Activated CD8-positive, alpha-beta memory T cell treated with anti-CD3 and anti-CD28 coated beads for 1 hour (primary cell): ENCODE results near the gene BMERB1.
"Not testable (repeated sequence)": the region's sequence is repeated elsewhere in the genome, so short reads cannot be mapped to it uniquely, and the experiment has no call there.

ENCODE experiments used
- DNase-seq, 2 donors: peaks; one replicate each; pipeline ENCODE4 v3.0.0-alpha.2; 2020; ENCODE audit warnings: low read depth in 1 of 2; ENCODE audit errors: extremely low read depth in 1 of 2

Gene BMERB1

DNA sequence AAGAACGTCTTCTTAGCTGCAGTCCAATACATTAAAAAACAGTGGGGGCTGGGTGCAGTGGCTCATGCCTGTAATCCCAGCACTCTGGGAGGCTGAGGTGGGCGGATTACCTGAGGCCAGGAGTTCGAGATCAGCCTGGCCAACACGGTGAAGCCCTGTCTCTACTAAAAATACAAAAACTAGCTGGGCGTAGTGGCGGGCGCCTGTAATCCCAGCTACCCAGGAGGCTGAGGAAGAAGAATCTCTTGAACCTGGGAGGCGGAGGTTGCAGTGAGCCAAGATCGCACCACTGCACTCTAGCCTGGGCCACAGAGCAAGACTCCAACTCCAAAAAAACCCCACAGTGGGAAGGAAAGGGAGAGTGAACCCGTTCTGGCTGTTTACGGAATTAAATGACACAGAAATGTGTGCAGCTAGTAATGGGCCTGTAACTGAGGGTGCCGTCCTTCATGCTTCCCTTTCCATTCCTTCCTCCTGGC is 172.9 kb downstream of the BMERB1 start:
- DNase-seq = not testable (repeated sequence)

DNA sequence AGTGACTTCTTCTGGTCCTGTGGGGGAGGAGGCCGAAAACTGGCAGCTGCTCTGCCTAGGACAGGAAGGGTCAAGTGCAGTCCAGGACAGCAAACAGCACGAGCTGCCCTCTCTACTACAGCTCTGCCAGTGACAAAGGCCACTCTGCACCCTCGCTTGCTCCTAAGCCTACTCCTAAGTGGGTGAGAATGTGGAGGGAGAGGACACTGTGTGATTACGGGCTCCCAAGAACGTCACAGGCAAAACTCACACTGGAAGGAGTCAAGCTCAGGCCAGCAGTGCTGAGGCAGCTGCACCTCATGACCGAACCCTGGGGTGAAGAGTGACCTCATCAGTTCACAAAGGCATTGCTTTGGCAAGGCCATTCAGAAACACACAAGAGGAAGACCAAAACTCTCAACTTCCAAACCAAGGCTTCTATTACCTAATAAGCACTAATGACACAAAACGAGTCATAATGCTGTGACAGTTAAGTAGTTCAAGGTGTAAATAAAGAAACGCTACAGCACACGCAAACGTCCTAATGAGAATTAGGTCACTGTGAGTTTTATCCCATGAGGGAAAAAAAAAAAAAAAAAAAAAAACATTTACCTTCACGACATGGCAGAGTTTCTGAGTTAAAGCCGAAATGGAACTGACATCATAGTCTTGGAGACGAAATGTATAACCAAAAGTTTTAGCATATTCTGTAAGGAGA is 173.5 kb downstream of the BMERB1 start:
- DNase-seq = no peak

DNA sequence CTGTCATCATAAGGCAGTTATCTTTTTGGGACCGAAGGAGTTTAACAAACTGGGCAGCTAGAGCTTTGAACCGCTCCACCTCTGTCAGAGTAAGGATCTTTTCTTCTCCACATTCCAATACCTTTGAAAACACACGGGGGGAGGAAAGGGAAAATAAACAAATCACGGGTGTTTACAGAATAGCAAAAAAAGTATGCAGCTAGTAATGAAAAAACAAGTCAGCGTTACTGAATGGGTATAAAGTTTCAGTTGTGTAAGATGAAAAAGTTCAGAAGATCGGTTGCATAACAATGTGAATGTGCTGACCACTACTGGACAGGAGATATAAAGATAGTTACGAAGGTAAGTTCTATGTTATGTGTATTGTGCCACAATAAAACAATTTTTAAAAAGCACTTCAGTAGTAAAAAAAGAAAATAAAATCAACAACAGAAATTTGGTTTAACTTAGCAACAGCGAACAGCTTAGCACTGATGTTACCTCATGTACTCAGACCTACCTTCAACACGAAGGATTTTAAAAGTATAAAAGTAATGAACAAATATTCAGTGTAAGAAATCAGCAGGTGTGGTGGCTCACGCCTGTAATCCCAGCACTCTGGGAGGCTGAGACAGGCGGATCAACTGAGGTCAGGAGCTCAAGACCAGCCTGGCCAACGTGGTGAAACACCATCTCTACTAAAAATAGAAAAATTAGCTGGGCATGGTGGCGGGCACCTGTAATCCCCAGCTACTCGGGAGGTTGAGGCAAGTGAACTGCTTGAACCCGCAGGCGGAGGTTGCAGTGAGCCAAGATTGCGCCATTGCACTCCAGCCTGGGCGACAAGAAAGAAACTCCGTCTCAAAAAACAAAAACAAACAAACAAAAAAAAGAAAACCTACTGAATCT is 174.3 kb downstream of the BMERB1 start:
- no peak for DNase-seq

DNA sequence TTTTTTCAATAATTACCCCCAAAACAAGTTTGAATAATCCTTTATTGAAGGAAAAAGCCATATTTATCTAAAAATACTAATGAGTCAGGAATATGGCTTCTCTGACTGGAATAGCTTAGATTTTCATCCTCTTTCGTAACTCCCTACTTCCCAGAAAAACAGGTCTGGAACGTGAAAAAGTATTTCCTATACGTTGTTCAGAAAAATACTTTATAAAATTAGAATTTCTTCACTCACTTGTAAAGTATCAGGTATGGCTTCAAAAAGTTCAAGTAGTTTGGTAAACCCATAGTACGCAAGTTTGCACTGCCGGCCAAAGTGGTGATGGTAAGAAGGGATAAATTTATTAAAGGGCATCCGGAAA is 174.9 kb downstream of the BMERB1 start:
- no peak for DNase-seq

DNA sequence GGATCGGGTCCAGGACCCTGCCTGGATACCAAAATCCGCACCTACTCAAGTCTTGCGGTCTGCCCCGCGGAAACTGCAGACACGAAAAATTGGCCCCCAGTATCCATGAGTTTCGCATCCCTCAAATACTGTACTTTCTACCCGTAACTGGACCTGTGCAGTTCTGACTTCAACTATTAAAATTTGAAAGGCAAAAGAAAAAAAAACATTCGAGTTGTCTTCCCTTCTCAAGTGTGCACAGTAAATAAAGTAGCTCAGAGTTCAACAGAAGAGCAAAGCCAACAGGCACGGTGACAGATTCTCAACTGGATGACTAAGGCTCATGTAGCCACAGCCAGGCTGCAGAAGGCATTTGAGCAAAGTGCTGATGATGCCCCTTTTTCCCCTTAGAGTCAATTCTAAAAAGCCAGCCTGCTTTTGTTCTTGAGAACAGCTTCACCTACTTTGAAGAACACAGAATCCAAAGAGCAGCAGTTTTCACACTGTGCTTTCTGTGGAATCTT is 176.0 kb downstream of the BMERB1 start:
- DNase-seq = no peak

DNA sequence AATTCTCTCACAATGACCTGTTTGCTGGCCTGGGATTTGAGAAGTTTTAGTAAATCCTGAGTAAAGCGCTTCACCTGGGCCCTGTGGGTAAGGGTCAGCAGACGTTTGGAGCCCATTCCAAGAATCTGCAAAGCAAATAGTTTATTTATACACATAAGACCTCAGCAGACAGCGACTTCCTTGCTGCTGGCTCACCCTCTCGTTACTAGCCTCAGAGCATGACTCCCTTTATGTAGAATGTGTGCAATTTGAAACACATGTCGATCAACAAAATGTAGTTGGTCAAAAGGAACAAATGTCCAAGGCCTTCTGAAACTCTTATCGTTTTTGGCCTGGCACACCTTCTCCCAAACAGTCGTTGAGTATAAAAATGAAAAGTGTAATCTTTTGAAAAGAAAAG is 177.2 kb downstream of the BMERB1 start:
- no peak for DNase-seq

DNA sequence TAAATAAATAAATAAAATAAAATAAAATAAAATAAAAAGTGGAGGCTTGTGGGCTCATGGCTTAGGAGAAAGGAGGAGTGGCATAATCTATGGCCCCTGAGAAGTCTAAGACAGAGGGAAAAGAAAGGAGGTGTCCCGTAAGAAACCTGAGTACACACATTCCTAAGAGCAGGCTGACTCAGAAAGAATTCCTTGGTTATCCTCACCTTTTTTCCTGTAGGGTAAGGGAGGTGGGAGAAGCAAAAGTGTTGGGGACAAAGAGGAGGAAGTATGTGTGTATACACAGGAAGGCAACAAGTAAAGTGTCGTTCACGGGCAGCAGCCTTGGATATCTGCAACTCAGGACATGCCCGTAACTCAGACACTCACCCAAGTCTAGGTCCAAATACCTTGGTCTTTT is 179.3 kb downstream of the BMERB1 start:
- no peak for DNase-seq

DNA sequence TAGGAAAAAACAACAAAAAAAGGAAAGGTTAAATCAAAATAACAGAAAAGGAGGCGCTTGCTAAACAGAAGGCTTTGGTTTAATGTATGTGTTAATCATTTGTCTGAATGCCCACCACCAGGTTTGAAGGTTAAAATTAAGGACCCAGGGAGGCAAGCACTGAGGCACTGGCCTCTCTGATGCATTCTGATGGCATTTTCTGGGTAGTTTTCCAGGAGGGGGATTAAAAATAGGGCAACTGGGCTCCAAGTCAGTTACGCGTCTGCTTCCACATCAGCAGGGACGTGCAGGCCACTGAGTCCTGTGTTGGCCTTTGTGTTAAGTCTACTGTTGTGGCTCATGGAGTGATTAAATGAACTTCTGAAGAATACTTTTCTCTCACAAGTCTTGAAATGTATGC is 181.6 kb downstream of the BMERB1 start:
- no peak for DNase-seq

DNA sequence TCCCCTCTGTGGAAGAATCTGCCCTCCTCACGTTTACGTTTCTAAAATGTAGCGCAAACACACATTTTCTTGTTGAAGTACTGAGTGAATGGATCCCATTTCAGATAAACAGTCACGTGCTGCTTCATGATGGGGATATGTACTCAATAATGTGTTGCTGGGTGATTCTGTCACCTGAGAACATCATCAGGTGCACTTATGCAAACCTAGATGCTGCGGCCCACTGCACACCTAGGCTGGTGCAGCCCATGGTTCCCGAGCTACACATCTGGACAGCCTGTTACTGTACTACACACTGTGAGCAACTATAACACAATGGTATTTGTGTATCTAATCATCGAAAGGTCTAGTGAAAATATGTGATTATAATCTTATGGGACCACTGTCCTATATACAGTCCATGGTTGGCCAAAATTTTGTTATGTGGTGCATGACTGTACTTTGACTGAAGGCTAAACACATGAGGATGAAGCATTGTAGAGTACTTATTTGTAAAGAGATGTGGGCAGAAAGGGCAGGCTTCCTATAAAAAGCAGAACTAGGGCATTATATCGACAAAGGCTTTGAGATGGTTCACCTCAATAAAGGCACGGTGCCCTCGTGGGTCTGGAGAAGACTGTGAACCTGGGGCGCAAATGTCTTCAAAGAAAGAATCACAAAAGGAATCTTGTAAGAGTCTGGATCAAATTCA is 182.2 kb downstream of the BMERB1 start:
- no peak for DNase-seq

DNA sequence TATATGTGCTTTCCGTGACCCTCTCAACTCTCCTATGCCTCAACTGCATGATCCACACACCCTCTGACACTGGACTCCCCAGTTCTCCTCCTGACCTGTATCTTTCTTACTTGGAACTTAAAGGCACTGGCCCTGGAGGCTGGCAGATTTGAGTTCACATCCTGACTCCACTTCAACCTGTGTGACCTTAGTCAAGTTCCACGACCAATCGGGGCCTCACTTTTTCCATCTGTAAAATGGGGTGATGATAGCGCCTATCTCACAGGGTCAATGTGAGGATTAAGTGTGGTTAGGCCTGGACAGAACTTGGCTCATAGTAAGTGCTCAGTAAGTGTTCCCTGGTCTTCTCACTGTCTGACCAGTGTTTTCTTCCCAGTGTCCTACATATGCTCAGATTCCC is 183.5 kb downstream of the BMERB1 start:
- DNase-seq = no peak

DNA sequence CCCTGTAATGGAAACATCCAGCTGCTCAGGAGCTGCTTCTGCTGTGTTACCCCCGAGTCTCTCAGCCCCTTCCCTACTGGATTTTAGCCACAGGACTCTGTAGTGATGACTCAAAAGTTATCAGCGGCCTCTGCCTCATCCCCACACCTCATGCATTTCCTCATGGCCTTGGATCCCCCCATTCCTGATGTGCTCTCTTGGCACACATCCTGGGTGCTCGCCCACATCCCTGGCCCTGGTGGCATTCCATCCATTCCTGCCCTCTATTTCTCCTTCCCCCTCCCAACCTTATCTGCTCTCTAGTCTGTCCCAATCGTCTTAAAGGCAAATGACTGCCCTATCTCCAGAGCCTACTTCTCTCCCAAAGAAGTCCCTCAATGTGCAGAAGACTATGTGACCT is 184.0 kb downstream of the BMERB1 start:
- DNase-seq = no peak

DNA sequence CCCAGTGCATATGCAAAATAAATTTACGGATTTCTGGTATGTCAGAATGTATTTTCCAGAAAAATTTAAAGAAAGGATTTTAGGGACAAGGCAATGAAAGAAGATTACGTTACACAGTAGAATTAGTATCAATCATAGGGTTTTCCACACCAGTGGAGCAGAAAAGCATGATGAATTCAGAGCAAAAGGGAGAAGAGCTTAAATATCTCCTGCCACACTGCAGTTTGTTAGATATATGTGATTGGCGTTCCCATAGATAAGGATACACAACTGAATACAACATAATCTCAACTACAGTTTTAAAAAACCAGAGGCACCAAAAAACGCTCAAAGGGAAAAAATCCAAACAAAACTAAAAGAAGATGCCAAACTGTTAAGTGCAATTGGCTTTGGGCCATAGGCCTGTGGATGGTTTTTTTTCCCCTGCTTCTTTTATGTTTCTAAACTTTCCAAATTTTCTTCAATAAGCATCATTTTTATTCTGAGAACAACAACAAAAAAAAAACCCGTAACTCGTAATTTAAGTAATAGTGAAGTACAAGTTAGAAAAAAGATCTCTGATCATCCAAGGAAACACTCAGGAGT is 186.3 kb downstream of the BMERB1 start:
- DNase-seq = no peak

DNA sequence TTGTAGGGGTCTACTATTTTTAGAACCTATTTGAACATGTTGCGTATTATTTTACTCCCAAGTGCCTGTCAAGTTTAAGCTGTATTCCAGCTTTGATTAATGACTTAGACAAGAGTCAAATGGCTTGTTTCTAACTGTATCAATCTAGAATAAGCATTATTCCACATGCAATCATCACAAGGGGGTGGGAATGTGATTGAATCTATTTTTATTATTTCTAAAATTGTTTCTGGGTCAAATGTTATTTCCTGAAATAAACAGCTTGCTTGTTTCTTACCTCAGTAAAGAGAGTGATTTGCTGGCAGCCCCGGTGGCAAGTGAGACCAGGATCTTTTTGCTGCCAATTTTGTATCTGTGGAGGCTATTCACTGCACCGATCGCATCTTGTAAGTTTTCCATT is 187.1 kb downstream of the BMERB1 start:
- DNase-seq = no peak

DNA sequence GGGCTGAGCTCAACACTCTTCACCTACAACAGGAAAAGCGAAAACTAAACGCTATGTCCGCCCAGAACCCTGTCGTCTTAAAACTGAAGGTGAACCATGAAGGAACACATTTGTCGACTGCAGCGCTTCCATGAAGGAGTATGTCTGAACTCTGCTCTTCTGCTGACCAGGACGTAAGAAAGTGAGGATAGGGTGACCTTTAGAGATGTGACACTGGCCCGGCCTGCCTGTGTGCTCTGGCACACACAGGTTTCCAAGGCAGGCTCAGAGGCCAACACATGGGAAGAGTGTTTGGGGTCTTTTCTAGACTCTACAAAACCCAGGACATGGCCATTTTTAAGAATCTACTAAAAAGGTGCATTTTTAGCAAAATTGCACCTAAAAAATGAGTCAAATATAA is 187.5 kb downstream of the BMERB1 start:
- DNase-seq = no peak

DNA sequence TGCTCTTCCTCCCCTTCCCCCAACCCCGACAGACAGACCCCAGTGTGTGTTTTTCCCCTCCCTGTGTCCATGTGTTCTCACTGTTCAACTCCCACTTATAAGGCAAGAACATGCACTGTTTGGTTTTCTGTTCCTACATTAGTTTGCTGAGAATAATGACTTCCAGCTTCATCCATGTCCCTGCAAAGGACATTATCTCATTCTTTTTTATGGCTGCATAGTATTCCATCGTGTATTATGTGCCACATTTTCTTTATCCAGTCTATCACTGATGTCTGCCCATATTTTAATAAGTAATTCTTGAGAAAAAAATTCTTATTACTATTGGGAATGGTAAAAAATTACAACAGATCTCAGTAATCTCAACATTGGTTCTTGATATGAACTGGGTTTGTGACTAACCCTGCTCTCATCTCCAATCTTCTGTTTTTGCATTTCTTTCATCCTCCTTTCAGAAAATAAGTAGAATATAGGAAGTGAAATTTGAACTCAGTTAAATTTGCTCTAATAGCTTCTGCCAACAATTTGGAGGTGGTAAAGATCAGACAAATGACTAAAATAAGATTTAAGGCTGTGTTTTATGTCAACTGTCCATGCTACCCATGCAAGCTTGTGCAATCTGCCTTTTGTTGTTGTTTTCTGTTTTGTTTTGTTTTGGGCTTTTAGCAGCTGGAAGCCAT is 197.5 kb downstream of the BMERB1 start:
- DNase-seq = no peak

DNA sequence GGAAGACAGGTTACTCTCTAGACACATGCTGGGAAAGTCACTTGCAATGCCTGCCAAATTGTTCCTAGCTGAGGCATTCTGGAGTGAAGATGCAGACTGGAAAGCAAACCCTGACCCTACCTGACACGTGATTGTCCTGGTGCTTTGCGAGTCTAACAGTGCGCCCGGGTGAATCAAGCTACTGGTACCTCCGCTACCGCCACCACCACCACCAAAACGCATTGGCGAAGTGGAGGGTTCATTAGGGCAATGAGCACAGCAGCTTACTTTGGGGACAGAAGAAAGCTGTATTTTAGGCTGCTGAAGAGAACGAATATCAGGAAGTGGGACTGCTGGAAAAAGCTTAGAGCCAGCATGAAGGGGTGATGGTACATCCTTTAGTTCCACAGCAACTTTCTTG is 201.5 kb downstream of the BMERB1 start:
- DNase-seq = no peak

DNA sequence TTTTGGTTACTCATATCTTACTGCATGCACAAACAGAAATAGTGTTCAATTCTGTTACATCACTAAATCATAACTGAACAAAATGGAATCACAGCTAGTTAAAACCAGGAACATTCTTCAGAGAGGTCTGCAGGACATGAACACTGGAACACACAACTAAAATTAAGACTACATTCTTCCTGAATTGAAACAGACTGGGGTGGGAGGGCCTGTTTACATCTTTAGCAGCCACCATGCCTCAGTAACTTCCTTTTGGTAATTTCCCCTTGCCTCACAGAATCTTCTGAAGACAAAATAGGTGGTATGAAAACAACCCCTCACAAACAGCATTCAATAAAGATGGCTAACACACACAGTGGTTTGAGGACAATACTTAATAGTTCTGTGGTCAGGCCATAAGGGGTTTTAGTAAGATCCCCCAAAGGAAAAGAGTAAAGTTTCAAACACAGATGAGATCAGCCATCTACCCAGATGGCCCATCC is 202.0 kb downstream of the BMERB1 start:
- DNase-seq = no peak
